ENCODE data around the gene THTPA. TPM values are rescaled to one million over a fixed set of nuclear protein-coding genes. Genes with fewer than 3 reads are reported as not detected.
"Not testable (repeated sequence)": the region's sequence is repeated elsewhere in the genome, so short reads cannot be mapped to it uniquely, and the experiment has no call there.

The THTPA gene
- total RNA-seq, 1 experiment from 2014 or later = 12.3 TPM

DNA sequence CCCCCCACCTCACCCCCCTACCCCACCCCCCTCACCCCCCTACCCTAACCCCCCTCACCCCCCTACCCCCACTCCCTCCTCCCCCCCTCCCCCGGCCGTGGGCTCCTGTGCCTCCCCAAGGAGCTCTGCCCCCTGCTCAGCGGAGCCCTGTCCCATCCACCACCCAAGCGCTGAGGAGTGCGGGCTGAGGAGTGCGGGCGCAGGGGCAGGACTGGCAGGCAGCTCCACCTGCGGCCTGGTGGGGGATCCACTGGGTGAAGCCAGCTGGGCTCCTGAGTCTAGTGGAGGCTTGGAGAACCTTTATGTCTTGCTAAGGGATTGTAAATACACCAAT is 24.8 kb downstream of the THTPA start:
- BruUV-seq (replicated peaks) = no TSS peak
- POLR2A ChIA-PET (ENCODE audit: low non-redundant PET) = no interaction called here
- Histone ChIP-seq H3K9me3 (ENCODE audit: low read depth, low read length, poor library complexity, severe bottlenecking) (no peaks in the 10 kb centered on the region), H3K4me3 (ENCODE audit: low read depth, low read length, poor library complexity, severe bottlenecking) (no peak overlapping the region), H3K36me3 (ENCODE audit: insufficient read depth, low read length, poor library complexity, severe bottlenecking) (no peaks in the 10 kb centered on the region), H3K27ac (ENCODE audit: low read depth, low read length, poor library complexity, severe bottlenecking) (no peak overlapping the region), H3K4me1 (ENCODE audit: insufficient read depth, low read length, poor library complexity, severe bottlenecking) (peaks cover 15% of the 10 kb centered on the region), H3K27me3 (replicated peaks; ENCODE audit: insufficient read depth, low read depth, low read length, poor library complexity) (peaks cover 36% of the 10 kb centered on the region)
- DNase-seq (ENCODE audit: low spot score) = no peak
- intact Hi-C loops (cut with micrococcal nuclease; ENCODE audit: unreplicated experiment) = no loop called here
- CTCF ChIA-PET = no interaction called here
- TF ChIP-seq CTCF (conservative IDR thresholded peaks at IDR 0.05; ENCODE audit: low read depth, low read length) (no peak), EZH2 (IDR thresholded peaks at IDR 0.05; ENCODE audit: borderline replicate concordance, low read depth, low read length, poor library complexity, severe bottlenecking) (no peak)

GRCh38 chr14:23582906-23583760 is 27.1 kb downstream of the THTPA start:
- Histone ChIP-seq H3K36me3 (ENCODE audit: insufficient read depth, low read length, poor library complexity, severe bottlenecking) (no peaks in the 10 kb centered on the region), H3K9me3 (ENCODE audit: low read depth, low read length, poor library complexity, severe bottlenecking) (no peaks in the 10 kb centered on the region), H3K27me3 (replicated peaks; ENCODE audit: insufficient read depth, low read depth, low read length, poor library complexity) (peaks cover 14% of the 10 kb centered on the region), H3K4me1 (ENCODE audit: insufficient read depth, low read length, poor library complexity, severe bottlenecking) (peaks cover 7% of the 10 kb centered on the region), H3K4me3 (ENCODE audit: low read depth, low read length, poor library complexity, severe bottlenecking) (no peak overlapping the region), H3K27ac (ENCODE audit: low read depth, low read length, poor library complexity, severe bottlenecking) (no peak overlapping the region)
- no TSS peak for BruUV-seq (replicated peaks)
- no peak for DNase-seq (ENCODE audit: low spot score)
- ChIA-PET POLR2A (ENCODE audit: low non-redundant PET) (no interaction called here), CTCF (no interaction called here)
- TF ChIP-seq CTCF (conservative IDR thresholded peaks at IDR 0.05; ENCODE audit: low read depth, low read length) (no peak), EZH2 (IDR thresholded peaks at IDR 0.05; ENCODE audit: borderline replicate concordance, low read depth, low read length, poor library complexity, severe bottlenecking) (no peak)
- intact Hi-C loops (cut with micrococcal nuclease; ENCODE audit: unreplicated experiment) = no loop called here

DNA sequence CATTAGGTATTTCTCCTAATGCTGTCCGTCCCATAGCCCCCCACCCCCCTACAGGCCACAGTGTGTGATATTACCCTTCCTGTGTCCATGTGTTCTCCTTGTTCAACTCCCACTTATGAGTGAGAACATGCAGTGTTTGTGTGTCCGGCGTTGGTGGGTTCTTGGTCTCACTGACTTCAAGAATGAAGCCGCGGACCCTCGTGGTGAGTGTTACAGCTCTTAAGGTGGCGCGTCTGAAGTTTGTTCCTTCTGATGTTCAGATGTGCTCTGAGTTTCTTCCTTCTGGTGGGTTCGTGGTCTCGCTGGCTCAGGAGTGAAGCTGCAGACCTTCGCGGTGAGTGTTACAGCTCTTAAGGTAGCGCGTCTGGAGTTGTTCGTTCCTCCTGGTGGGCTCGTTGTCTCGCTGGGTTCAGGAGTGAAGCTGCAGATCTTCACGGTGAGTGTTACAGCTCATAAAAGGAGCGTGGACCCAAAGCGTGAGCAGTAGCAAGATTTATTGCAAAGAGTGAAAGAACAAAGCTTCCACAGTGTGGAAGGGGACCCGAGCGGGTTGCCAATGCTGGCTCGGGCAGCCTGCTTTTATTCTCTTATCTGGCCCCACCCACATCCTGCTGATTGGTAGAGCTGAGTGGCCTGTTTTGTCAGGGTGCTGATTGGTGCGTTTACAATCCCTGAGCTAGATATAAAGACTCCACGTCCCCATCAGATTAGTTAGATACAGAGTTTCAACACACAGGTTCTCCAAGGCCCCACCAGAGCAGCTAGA is 27.9 kb downstream of the THTPA start:
- H3K4me3 ChIP-seq (ENCODE audit: low read depth, low read length, poor library complexity, severe bottlenecking); POLR2A ChIA-PET (ENCODE audit: low non-redundant PET); CTCF ChIA-PET; DNase-seq (ENCODE audit: low spot score); H3K4me1 ChIP-seq (ENCODE audit: insufficient read depth, low read length, poor library complexity, severe bottlenecking); H3K27me3 ChIP-seq (replicated peaks; ENCODE audit: insufficient read depth, low read depth, low read length, poor library complexity); intact Hi-C loops (cut with micrococcal nuclease; ENCODE audit: unreplicated experiment); H3K9me3 ChIP-seq (ENCODE audit: low read depth, low read length, poor library complexity, severe bottlenecking); BruUV-seq (replicated peaks); H3K27ac ChIP-seq (ENCODE audit: low read depth, low read length, poor library complexity, severe bottlenecking); H3K36me3 ChIP-seq (ENCODE audit: insufficient read depth, low read length, poor library complexity, severe bottlenecking): not testable (repeated sequence)

DNA sequence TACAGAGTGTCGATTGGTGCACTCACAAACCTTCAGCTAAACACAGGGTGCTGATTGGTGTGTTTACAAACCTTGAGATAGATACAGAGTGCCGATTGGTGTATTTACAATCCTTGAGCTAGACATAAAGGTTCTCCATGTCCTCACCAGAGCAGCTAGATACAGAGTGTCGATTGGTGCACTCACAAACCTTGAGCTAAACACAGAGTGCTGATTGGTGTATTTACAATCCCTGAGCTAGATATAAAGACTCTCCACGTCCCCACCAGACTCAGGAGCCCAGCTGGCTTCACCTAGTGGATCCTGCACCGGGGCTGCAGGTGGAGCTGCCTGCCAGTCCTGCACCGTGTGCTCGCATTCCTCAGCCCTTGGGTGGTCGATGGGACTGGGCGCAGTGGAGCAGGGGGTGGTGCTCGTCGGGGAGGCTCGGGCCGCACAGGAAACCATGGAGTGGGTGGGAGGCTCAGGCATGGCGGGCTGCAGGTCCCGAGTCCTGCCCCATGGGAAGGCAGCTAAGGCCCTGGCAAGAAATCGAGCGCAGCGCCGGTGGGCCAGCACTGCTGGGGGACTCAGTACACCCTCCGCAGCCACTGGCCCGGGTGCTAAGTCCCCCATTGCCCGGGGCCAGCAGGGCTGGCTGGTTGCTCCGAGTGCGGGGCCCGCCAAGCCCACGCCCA is 28.6 kb downstream of the THTPA start:
- H3K27me3 ChIP-seq (replicated peaks; ENCODE audit: insufficient read depth, low read depth, low read length, poor library complexity); H3K4me1 ChIP-seq (ENCODE audit: insufficient read depth, low read length, poor library complexity, severe bottlenecking); POLR2A ChIA-PET (ENCODE audit: low non-redundant PET); DNase-seq (ENCODE audit: low spot score); CTCF ChIA-PET; H3K27ac ChIP-seq (ENCODE audit: low read depth, low read length, poor library complexity, severe bottlenecking); H3K4me3 ChIP-seq (ENCODE audit: low read depth, low read length, poor library complexity, severe bottlenecking); BruUV-seq (replicated peaks); intact Hi-C loops (cut with micrococcal nuclease; ENCODE audit: unreplicated experiment); H3K36me3 ChIP-seq (ENCODE audit: insufficient read depth, low read length, poor library complexity, severe bottlenecking); H3K9me3 ChIP-seq (ENCODE audit: low read depth, low read length, poor library complexity, severe bottlenecking): not testable (repeated sequence)
